Right kidney (tissue), 1 donor: Measurements from ENCODE around the gene HOXA7.

Experiments used
- DNase-seq: peaks from one replicate; pipeline ENCODE4 v3.0.0-alpha.2; 2016

Gene HOXA7

GRCh38 chr7:27134392-27134791, 22.1 kb downstream of the HOXA7 start:
- DNase-seq, result no peak

GRCh38 chr7:27133409-27134231, 22.9 kb downstream of the HOXA7 start:
- DNase-seq, result no peak

- DNase-seq, result no peak
Measured at GRCh38 chr7:27132978-27133377, 23.5 kb downstream of the HOXA7 start.

GRCh38 chr7:27132214-27132613, 24.3 kb downstream of the HOXA7 start:
- no peak for DNase-seq

GRCh38 chr7:27131390-27131819, 25.1 kb downstream of the HOXA7 start:
- no peak for DNase-seq

GRCh38 chr7:27130540-27131389, 25.7 kb downstream of the HOXA7 start, which contains the start of gene HOXA4:
Gene HOXA4, minus strand, starts transcription at chr7:27130757. Its CDS starts 24 bp downstream, at chr7:27130733.
- DNase-seq, result peak; percentile 92

- no peak for DNase-seq
Measured at GRCh38 chr7:27129729-27130539, 26.5 kb downstream of the HOXA7 start.

- no peak for DNase-seq
Measured at GRCh38 chr7:27128776-27129728, 27.4 kb downstream of the HOXA7 start.

- DNase-seq, result no peak
Measured at GRCh38 chr7:27128034-27128433, 28.4 kb downstream of the HOXA7 start.

GRCh38 chr7:27126596-27127327, 29.7 kb downstream of the HOXA7 start:
- DNase-seq, result no peak

GRCh38 chr7:27125986-27126394, 30.5 kb downstream of the HOXA7 start:
- DNase-seq, result no peak

- DNase-seq, result no peak
Measured at GRCh38 chr7:27124902-27125689, 31.4 kb downstream of the HOXA7 start.

- DNase-seq, result no peak
Measured at GRCh38 chr7:27124096-27124901, 32.2 kb downstream of the HOXA7 start.

GRCh38 chr7:27123477-27124053, 32.9 kb downstream of the HOXA7 start:
- no peak for DNase-seq

- DNase-seq, result no peak
Measured at GRCh38 chr7:27123007-27123476, 33.4 kb downstream of the HOXA7 start.

GRCh38 chr7:27122077-27122910, 34.2 kb downstream of the HOXA7 start:
- DNase-seq, result peak; percentile 90

GRCh38 chr7:27121684-27122076, 34.8 kb downstream of the HOXA7 start:
- no peak for DNase-seq
